Measurements from ENCODE around the gene CDH5. TPM values are rescaled to one million over a fixed set of nuclear protein-coding genes. Genes with fewer than 3 reads are reported as not detected.

CDH5 gene
- total and polyA plus RNA-seq, 4 donors = 5.5 to 21.9 (median 17.5) TPM

DNA sequence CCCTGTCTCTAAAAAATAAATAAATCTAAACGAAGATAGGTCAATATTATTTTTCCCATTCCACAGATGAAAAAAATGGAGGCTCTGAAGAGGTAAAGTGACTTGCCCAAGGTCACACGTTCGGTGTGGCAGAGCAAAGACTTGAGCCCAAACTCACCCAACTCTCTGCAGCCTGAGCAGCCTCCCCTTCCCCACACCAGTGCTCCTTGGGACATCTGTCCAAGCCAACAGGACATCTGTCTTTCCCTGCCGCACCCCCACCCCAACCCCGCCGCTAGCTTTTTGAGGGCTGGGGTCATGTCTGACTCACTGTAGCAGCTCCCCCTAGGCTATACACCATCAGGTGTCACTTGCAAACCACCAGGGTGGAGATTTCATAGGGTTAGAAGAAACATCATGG lies 55.4 kb downstream of the CDH5 start:
- peaks cover 0 to 5% (median 2%) of the 10 kb centered on the region in 4 donors for H3K27me3 ChIP-seq (ENCODE audit: control insufficient read depth in 4 of 4, insufficient read depth in 4 of 4, low read length in 3 of 4)

More for the DNA sequence above, 55.4 kb downstream of the CDH5 start:
- Histone ChIP-seq H3K27ac (ENCODE audit: low read depth in 1 of 2, low read length in 2 of 2) (no peak overlapping the region), H3K9me3 (ENCODE audit: control insufficient read depth in 4 of 4, low read length in 3 of 4) (no peaks in the 10 kb centered on the region), H3K4me3 (ENCODE audit: low read depth in 1 of 3, low read length in 3 of 3) (no peak overlapping the region), H3K9ac (ENCODE audit: low read depth in 1 of 2, low read length in 2 of 2) (no peak overlapping the region), H3K4me1 (ENCODE audit: control insufficient read depth in 4 of 4, insufficient read depth in 4 of 4, low read length in 3 of 4) (peaks cover 0 to 6% (median 5%) of the 10 kb centered on the region in 4 donors), H3K36me3 (ENCODE audit: control insufficient read depth in 4 of 4, insufficient read depth in 3 of 4, low read depth in 1 of 4, low read length in 3 of 4) (no peaks in the 10 kb centered on the region)
- DNase-seq (ENCODE audit: low spot score) = no peak
- TF ChIP-seq, protein P1, sequence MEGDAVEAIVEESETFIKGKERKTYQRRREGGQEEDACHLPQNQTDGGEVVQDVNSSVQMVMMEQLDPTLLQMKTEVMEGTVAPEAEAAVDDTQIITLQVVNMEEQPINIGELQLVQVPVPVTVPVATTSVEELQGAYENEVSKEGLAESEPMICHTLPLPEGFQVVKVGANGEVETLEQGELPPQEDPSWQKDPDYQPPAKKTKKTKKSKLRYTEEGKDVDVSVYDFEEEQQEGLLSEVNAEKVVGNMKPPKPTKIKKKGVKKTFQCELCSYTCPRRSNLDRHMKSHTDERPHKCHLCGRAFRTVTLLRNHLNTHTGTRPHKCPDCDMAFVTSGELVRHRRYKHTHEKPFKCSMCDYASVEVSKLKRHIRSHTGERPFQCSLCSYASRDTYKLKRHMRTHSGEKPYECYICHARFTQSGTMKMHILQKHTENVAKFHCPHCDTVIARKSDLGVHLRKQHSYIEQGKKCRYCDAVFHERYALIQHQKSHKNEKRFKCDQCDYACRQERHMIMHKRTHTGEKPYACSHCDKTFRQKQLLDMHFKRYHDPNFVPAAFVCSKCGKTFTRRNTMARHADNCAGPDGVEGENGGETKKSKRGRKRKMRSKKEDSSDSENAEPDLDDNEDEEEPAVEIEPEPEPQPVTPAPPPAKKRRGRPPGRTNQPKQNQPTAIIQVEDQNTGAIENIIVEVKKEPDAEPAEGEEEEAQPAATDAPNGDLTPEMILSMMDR (IDR thresholded peaks at IDR 0.05; ENCODE audit: low read depth, low read length, missing input control) = no peak
- no peak for TF ChIP-seq HNF4A (conservative IDR thresholded peaks at IDR 0.05)
- TF ChIP-seq FOXA2 (IDR thresholded peaks at IDR 0.05) = no peak
- TF ChIP-seq RXRA (IDR thresholded peaks at IDR 0.05) = no peak
- no peak for TF ChIP-seq TAF1 (conservative IDR thresholded peaks at IDR 0.05)
- TF ChIP-seq, protein P2, sequence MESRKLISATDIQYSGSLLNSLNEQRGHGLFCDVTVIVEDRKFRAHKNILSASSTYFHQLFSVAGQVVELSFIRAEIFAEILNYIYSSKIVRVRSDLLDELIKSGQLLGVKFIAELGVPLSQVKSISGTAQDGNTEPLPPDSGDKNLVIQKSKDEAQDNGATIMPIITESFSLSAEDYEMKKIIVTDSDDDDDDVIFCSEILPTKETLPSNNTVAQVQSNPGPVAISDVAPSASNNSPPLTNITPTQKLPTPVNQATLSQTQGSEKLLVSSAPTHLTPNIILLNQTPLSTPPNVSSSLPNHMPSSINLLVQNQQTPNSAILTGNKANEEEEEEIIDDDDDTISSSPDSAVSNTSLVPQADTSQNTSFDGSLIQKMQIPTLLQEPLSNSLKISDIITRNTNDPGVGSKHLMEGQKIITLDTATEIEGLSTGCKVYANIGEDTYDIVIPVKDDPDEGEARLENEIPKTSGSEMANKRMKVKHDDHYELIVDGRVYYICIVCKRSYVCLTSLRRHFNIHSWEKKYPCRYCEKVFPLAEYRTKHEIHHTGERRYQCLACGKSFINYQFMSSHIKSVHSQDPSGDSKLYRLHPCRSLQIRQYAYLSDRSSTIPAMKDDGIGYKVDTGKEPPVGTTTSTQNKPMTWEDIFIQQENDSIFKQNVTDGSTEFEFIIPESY (IDR thresholded peaks at IDR 0.05) = no peak
- no peak for TF ChIP-seq NR2F2 (IDR thresholded peaks at IDR 0.05)
- TF ChIP-seq, protein P3, sequence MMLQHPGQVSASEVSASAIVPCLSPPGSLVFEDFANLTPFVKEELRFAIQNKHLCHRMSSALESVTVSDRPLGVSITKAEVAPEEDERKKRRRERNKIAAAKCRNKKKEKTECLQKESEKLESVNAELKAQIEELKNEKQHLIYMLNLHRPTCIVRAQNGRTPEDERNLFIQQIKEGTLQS (IDR thresholded peaks at IDR 0.05) = no peak
- TF ChIP-seq, protein P4, sequence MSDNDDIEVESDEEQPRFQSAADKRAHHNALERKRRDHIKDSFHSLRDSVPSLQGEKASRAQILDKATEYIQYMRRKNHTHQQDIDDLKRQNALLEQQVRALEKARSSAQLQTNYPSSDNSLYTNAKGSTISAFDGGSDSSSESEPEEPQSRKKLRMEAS (IDR thresholded peaks at IDR 0.05) = no peak
- no peak for TF ChIP-seq HNF4G (IDR thresholded peaks at IDR 0.05)
- TF ChIP-seq EGR1 (IDR thresholded peaks at IDR 0.05; ENCODE audit: low read depth in 2 of 2) = no peak
- TF ChIP-seq FOXA1 (IDR thresholded peaks at IDR 0.05) = no peak
- TF ChIP-seq GABPA (IDR thresholded peaks at IDR 0.05 in 1 of 2, conservative IDR thresholded peaks at IDR 0.05 in 1 of 2) = no peak
- no peak for TF ChIP-seq YY1 (IDR thresholded peaks at IDR 0.05)
- no peak for TF ChIP-seq SP1 (IDR thresholded peaks at IDR 0.05)
- no peak for TF ChIP-seq JUND (IDR thresholded peaks at IDR 0.05)
- TF ChIP-seq, protein P5, sequence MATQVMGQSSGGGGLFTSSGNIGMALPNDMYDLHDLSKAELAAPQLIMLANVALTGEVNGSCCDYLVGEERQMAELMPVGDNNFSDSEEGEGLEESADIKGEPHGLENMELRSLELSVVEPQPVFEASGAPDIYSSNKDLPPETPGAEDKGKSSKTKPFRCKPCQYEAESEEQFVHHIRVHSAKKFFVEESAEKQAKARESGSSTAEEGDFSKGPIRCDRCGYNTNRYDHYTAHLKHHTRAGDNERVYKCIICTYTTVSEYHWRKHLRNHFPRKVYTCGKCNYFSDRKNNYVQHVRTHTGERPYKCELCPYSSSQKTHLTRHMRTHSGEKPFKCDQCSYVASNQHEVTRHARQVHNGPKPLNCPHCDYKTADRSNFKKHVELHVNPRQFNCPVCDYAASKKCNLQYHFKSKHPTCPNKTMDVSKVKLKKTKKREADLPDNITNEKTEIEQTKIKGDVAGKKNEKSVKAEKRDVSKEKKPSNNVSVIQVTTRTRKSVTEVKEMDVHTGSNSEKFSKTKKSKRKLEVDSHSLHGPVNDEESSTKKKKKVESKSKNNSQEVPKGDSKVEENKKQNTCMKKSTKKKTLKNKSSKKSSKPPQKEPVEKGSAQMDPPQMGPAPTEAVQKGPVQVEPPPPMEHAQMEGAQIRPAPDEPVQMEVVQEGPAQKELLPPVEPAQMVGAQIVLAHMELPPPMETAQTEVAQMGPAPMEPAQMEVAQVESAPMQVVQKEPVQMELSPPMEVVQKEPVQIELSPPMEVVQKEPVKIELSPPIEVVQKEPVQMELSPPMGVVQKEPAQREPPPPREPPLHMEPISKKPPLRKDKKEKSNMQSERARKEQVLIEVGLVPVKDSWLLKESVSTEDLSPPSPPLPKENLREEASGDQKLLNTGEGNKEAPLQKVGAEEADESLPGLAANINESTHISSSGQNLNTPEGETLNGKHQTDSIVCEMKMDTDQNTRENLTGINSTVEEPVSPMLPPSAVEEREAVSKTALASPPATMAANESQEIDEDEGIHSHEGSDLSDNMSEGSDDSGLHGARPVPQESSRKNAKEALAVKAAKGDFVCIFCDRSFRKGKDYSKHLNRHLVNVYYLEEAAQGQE (IDR thresholded peaks at IDR 0.05) = no peak
- TF ChIP-seq RAD21 (IDR thresholded peaks at IDR 0.05) = no peak
- 88% methylated on average over 6 of the region's 6 CpGs for WGBS
